Transverse colon (tissue), 4 donors: ENCODE data around the gene TMEM181.

ENCODE experiments used
- CTCF ChIP-seq, 5 experiments: fragments of 200-600 bp in 3 of 5; fragments of 450-650 bp in 2 of 5; sonication (generic) in 3 of 5; IDR thresholded peaks; 1 replicate in 2 of 5; 2 replicates in 3 of 5; pipeline ENCODE4 v1.5.1; 2016 to 2017; ENCODE audit warnings: antibody characterized with exemption in 5 of 5, inconsistent platforms in 3 of 5, mild to moderate bottlenecking in 2 of 5, moderate library complexity in 1 of 5
- EP300 ChIP-seq: sonication (generic); formaldehyde crosslinking; IDR thresholded peaks from one replicate; pipeline ENCODE4 v1.6.1; 2017; ENCODE audit warnings: antibody characterized with exemption, low read depth
- POLR2A ChIP-seq: fragments of 450-650 bp; IDR thresholded peaks from one replicate; pipeline ENCODE4 v1.6.1; 2016; ENCODE audit warnings: antibody characterized with exemption, mild to moderate bottlenecking, moderate library complexity
- POLR2AphosphoS5 ChIP-seq, 3 donors: sonication (generic); formaldehyde crosslinking; IDR thresholded peaks; one replicate each; pipeline ENCODE4 v1.6.1; 2016; ENCODE audit warnings: antibody characterized with exemption in 3 of 3

GRCh38 chr6:158561938-158562337 lies 2.0 kb downstream of the TMEM181 start:
- TF ChIP-seq CTCF (IDR thresholded peaks at IDR 0.05) (no peak), POLR2A (no peak), EP300 (no peak), POLR2AphosphoS5 (IDR thresholded peaks at IDR 0.05) (no peak)
